ENCODE measurements around the gene INTS2.
"Not testable (repeated sequence)": the region's sequence is repeated elsewhere in the genome, so short reads cannot be mapped to it uniquely, and the experiment has no call there.

The INTS2 gene

DNA sequence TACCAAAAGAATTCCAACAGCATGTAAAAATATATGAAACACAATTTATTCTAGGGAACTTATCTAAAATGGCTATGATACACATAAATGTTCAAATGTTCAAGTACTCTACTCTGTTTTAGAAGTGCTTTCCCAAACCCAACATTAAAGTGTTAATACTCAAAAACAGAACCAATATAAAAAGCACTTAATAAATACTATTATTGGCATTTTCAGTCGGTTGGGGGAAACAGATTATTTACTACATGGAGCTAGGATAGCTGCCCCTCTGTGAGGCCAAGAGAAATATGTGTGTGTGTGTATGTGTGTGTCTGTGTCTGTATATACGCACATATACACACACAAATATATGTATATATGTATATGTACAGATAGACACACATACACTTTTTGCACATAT lies 32.4 kb downstream of the INTS2 start:
- DNase-seq (ENCODE audit: low read depth), result no peak
- H3K4me3 ChIP-seq (ENCODE audit: low read depth, low read length), result no peak overlapping the region
- TF ChIP-seq, protein P1, sequence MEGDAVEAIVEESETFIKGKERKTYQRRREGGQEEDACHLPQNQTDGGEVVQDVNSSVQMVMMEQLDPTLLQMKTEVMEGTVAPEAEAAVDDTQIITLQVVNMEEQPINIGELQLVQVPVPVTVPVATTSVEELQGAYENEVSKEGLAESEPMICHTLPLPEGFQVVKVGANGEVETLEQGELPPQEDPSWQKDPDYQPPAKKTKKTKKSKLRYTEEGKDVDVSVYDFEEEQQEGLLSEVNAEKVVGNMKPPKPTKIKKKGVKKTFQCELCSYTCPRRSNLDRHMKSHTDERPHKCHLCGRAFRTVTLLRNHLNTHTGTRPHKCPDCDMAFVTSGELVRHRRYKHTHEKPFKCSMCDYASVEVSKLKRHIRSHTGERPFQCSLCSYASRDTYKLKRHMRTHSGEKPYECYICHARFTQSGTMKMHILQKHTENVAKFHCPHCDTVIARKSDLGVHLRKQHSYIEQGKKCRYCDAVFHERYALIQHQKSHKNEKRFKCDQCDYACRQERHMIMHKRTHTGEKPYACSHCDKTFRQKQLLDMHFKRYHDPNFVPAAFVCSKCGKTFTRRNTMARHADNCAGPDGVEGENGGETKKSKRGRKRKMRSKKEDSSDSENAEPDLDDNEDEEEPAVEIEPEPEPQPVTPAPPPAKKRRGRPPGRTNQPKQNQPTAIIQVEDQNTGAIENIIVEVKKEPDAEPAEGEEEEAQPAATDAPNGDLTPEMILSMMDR (IDR thresholded peaks at IDR 0.05; ENCODE audit: low read depth, low read length, missing control alignments), result no peak

DNA sequence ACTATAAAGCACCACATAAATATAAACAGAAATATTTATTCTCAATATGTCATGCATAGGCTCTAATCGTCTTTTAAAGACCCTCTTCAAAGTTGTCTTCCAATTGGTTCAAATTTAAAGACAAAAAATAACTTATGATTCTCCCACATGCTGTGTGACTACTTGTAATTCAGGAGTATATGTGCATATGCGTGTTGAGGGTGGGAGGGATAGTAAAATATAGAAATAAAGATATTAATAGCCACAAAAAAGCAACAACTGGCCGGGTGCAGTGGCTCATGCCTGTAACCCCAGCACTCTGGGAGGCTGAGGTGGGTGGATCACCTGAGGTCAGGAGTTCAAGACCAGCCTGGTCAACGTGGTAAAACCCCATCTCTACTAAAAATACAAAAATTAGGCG lies 33.5 kb downstream of the INTS2 start:
- not testable (repeated sequence) for H3K4me3 ChIP-seq (ENCODE audit: low read depth, low read length); DNase-seq (ENCODE audit: low read depth)

DNA sequence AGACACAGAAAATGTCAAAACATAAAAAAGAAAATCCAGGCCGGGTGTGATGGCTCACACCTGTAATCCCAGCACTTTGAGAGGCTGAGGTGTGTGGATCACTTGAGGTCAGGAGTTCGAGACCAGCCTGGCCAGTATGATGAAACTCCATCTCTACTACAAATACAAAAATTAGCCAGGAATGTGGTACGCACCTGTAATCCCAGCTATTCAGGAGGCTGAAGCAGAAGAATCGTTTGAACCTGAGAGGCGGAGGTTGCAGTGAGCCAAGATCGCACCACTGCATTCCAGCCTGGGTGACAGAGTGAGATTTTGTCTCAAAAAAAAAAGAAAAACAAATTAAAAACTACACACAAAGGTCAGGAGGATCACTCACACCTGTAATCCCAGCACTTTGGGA lies 40.0 kb downstream of the INTS2 start:
- not testable (repeated sequence) for DNase-seq (ENCODE audit: low read depth); H3K4me3 ChIP-seq (ENCODE audit: low read depth, low read length)

DNA sequence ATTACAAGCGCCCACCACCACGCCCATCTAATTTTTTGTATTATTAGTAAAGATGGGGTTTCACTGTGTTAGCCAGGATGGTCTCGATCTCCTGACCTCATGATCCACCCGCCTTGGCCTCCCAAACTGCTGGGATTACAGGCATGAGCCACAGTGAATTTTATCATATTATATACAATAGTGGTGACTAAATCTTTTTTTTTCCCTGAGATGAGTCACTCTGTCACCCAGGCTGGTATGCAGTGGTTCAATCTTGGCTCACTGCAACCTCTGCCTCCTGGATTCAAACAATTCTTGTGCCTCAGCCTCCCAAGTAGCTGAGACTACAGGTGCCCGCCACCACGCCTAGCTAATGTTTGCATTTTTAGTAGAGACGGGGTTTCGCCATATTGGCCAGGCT lies 41.9 kb downstream of the INTS2 start:
- not testable (repeated sequence) for H3K4me3 ChIP-seq (ENCODE audit: low read depth, low read length); DNase-seq (ENCODE audit: low read depth)

DNA sequence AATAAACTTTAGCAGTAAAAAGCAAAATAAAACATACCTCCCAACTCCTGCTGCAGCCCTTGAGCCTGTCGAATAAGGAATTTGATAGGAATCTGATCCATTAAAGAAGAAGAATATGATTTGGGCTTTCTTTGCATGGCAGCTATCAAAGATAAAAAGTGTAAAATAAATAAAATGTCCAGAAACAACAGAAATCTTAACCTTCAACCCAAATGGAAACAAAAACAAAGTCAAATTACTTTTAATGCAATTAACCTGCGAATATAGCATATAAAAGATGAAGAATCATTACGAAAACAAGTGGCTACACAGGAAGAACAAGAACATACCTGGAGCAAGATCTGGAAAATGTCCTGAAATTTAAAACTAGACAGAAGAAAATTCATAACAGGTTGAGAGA lies 42.9 kb downstream of the INTS2 start:
- no peak for DNase-seq (ENCODE audit: low read depth)
- TF ChIP-seq, protein P1 (IDR thresholded peaks at IDR 0.05; ENCODE audit: low read depth, low read length, missing control alignments), result no peak
- no peak overlapping the region for H3K4me3 ChIP-seq (ENCODE audit: low read depth, low read length)

DNA sequence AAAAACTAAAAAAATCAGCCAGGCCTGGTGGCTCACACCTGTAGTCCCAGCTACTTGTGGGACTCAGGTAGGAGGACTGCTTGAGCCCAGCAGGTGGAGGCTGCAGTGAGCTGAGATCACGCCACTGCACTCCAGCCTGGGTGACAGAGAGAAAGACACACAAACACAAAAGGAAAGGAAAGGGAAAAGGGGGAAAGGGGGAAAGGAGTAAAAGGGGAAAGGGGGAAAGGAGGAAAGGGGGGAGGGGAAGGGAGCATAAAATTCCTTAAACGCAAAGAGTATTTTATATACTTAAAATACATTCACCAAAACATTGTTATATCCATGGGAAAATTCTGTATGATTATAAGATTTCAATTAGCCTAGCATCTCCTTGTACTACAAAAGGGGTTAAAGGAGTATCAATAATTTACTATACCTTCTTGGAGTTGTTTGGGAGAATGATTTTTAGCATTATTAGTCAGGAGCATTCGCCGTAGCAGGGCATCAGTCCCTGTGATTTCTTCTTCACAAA lies 47.1 kb downstream of the INTS2 start:
- no peak for DNase-seq (ENCODE audit: low read depth)
- TF ChIP-seq, protein P1 (IDR thresholded peaks at IDR 0.05; ENCODE audit: low read depth, low read length, missing control alignments), result no peak
- H3K4me3 ChIP-seq (ENCODE audit: low read depth, low read length), result no peak overlapping the region

DNA sequence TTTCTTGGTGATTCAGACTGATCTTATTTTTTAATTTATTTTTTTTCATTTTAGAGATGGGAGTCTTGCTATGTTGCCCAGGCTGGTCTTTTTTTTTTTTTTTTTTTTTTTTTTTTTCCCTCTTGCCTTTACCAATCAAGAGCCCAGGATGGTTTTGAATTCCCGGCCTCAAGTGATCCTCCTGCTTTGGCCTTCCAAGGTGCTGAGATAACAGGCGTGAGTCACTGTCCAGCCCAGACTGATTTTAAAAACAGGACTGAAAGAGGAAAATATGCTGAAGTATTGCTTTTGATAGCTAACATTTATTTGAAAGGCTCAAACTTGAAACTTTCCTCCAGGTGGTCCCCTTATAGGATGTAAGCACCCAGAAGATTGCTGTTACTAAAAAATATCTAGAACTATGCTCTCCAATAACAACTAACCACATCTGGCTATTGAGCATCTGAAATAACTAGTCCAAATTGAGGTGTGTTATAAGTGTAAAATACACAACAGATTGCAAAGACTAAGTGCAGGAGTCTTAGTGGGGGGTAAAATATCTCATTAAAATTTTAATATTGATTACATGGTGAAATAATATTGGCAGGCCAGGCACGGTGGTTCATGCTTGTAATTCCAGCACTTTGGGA lies 48.7 kb downstream of the INTS2 start:
- no peak overlapping the region for H3K4me3 ChIP-seq (ENCODE audit: low read depth, low read length)
- no peak for DNase-seq (ENCODE audit: low read depth)
- TF ChIP-seq, protein P1 (IDR thresholded peaks at IDR 0.05; ENCODE audit: low read depth, low read length, missing control alignments), result no peak

DNA sequence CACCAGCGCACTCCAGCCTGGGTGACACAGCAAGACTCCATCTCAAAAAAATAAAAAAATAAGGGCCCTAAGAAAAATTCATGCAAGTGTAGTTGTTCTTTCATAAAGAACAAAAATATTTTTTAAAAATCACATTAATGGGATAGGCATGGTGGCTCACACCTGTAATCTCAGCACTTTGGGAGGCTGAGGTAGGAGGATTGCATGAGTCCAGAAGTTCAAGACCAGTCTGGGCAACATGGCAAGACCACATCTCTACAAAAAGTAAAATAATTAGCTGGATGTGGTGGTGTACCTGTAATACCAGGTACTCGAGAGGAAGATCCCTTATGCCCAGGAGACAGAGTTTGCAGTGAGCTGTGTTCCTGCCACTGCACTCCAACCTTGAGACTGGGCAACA lies 49.3 kb downstream of the INTS2 start:
- TF ChIP-seq, protein P1 (IDR thresholded peaks at IDR 0.05; ENCODE audit: low read depth, low read length, missing control alignments), result no peak
- no peak overlapping the region for H3K4me3 ChIP-seq (ENCODE audit: low read depth, low read length)
- no peak for DNase-seq (ENCODE audit: low read depth)

DNA sequence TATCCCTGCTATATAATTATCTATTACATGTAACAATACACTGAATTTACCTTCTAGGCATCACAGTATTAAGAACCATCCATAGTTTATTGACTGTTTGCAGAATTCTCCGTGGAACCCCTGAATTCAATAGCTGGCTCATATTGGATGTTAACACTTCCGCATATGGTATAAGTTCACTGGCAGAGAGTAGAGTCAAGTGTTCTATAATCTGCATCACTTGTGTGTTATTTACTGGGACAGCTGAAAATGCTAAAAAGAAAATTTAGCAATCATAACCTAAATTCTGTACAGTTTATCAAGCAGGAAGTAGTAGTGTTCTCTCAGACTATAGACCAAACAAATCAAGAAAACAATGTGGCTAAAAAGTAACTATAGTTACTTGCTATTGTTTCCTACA lies 49.9 kb downstream of the INTS2 start:
- H3K4me3 ChIP-seq (ENCODE audit: low read depth, low read length), result no peak overlapping the region
- no peak for DNase-seq (ENCODE audit: low read depth)
- TF ChIP-seq, protein P1 (IDR thresholded peaks at IDR 0.05; ENCODE audit: low read depth, low read length, missing control alignments), result no peak
